Ishikawa (cell line): ENCODE measurements around the gene CLPX.

ENCODE experiments used
- CEBPB ChIP-seq: IDR thresholded peaks from 2 replicates; pipeline ENCODE4 v1.6.1; 2012
- NFIC ChIP-seq: IDR thresholded peaks from 2 replicates; pipeline ENCODE4 v1.6.1; 2012
- RAD21 ChIP-seq: IDR thresholded peaks from 2 replicates; pipeline ENCODE4 v1.6.1; 2012; ENCODE audit warnings: low read depth
- TCF12 ChIP-seq: IDR thresholded peaks from 2 replicates; pipeline ENCODE4 v1.6.1; 2012; ENCODE audit warnings: low read depth
- YY1 ChIP-seq: IDR thresholded peaks from 2 replicates; pipeline ENCODE4 v1.6.1; 2012; ENCODE audit warnings: low read depth
- TF ChIP-seq, protein P1 (sequence below): IDR thresholded peaks from 2 replicates; pipeline ENCODE4 v1.6.1; 2012

The CLPX gene

DNA sequence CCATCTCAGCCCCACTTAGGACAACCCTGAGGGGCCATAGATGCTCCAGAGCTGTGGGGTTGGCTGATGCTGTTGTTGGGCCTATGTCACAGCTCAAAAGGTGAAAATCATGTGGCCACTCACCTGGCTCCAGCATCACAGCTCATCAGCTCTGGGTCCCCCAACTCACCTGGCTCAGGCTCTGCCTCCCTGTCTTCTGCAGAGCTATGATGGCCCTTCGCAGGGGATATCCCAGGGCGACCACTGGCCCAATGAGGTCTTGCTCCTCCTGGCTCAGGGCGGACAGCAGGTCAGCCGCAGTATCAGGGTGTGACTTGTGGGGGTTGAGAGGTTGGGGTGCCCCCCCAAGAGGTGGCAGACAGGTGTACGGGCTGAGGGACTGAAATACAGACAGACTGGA lies 85.8 kb downstream of the CLPX start:
- TF ChIP-seq RAD21 (no peak), NFIC (no peak), TCF12 (no peak), YY1 (no peak), CEBPB (no peak)
- TF ChIP-seq, protein P1, sequence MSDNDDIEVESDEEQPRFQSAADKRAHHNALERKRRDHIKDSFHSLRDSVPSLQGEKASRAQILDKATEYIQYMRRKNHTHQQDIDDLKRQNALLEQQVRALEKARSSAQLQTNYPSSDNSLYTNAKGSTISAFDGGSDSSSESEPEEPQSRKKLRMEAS, result no peak
